HG03139 (cell line): ENCODE results near the gene CFLAR.
"Not testable (repeated sequence)": the region's sequence is repeated elsewhere in the genome, so short reads cannot be mapped to it uniquely, and the experiment has no call there.

Experiments used
- ATAC-seq: cut with Tn5 transposase; IDR thresholded peaks from one replicate; pipeline ENCODE4 v1.9.1; 2021; ENCODE audit not compliant: unreplicated experiment

The CFLAR gene

DNA sequence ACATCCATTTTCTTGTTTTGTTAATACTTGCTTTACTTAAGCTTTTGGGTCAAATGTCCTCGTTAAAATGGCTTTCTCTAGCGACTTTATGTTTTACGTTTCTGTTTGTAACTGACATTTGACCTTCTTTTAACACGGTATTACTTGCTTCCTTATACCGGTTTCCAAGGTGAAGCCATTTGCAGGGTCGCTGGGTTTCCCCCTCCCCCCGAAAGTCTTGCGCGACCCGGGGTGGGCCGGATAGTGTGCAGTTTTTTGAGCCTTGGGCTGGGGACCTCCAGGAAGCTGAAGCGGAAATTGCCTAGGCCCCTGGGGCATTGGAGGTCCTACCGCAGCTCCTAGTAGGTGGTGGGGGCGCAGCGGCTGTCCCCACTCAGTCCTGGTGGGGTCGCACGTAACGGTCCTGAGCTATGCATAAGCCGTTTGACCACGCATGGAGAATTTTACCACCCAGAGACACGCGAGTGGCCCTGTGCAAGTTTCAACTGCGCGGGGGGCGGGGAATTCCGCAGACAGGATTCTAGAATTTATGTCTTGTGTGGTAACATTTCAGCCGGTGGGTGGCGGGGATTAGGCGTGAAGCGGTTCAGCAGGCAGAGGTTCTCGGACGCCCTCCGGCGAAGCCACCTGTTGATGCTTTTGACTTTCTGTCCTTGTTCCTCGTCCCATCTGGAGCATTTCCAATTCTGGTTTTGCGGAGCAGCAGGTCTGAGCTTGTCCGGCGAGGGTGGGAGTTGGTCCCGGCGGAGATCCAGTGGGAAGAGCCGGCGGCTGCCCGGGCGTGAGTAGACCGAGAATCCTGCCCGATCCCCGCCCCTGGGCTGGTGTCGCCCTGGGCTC is 2.4 kb downstream of the CFLAR start:
- ATAC-seq, result peak; percentile 40

DNA sequence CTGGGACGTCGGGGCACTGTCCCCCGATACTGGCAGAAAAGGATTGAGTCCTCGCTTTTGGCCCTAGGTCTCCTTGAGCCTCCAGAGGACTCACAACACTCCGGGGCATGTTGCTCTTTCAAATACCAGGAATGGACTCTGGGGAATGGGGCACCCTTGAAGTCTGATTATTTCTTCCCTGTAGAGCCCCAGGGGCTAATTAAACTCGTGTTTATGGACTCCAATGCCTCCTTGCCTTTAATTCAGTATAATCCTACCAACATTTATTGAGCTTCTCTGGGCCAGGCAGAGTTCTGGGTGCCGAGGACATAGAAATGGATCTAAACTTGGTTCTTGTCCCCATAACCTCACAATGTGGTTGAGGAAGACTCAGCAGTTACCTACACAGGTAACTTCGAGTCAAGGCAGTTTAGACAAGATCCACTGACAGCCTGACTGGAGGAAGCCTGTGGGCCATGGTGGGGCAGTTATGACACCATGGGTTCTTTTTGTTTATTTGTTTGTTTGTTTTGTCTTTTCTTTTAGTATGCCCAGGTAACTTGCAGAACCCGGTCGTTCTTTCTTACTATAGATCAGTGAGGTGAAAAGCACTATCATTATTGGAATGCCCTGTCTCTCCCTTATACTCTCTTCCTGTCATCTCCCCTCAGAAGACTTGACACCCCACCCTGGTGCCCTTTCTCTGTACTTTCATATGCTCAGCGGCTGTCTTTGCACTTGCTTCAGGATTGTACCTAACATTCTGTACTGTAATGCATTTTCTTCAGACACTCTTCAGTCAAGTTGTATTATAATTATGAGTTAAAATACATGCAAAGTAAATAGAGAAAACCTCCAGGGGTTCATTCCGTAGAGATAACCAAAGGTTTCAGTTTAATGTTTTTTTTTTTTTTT is 3.2 kb downstream of the CFLAR start:
- no peak for ATAC-seq

GRCh38 chr2:201122276-201122675 is 6.3 kb downstream of the CFLAR start:
- no peak for ATAC-seq

DNA sequence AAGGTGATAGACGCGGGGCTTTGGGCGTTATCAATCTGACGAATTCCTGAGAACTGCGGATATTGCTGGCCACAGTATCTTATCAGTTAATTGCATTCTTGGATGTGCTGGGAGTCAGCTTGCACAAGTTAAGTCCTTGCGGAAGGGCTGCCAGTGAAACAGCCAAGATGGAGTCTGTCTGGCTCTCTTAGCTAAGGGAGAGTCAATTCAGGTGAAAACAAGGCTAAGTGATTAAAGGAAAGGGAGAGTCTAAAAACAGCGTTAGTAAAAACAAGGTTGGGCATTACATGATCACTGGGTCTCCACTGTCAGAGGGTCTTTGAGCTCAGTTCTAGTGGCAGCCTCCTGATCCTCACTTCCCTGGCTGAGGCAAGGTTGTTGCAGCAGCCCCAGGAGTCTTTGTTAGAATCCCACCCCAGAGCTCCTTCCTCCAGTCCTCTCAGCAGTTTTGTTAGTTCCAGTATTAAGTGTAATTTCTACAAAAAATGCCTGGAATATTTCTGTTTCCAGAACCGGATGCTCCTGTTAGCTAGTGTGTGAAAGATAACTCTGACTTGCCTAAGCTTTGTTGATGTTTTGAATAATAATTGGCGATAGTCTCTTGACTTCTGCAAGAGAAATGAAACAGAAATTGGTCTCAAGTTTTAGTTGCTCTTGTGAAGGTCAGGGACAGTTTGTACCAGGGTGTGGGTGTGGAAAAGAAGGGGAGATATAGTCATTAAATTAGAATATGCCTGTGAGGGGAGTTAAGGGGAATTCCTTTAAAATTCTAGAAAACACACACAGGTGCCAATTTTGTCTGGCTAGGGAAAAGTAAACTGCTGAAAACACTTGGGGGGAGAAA is 10.6 kb downstream of the CFLAR start:
- ATAC-seq, result peak; percentile 26

DNA sequence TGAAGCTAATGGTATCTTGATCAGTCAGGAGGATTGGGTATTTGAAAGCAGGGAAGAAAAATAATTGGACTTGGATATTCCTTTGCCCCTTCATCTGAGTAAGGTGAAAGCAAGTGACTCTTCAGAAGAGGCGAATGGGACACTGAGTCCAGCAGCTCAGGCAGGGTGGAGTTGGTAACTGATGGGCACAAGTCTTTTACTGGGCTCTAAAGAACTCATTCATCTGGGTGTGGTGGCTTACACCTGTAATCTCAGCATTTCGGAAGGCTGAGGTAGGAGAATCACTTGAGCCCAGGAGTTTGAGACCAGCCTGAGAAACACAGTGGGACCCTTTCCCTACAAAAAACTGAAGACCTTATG is 11.2 kb downstream of the CFLAR start:
- ATAC-seq, result no peak

- ATAC-seq, result no peak
These were observed 11.6 kb downstream of the CFLAR start for GRCh38 chr2:201127570-201127969.

- ATAC-seq, result no peak
These were observed 12.1 kb downstream of the CFLAR start for GRCh38 chr2:201128033-201128432.

- ATAC-seq, result no peak
These were observed 13.1 kb downstream of the CFLAR start for GRCh38 chr2:201128933-201129505.

DNA sequence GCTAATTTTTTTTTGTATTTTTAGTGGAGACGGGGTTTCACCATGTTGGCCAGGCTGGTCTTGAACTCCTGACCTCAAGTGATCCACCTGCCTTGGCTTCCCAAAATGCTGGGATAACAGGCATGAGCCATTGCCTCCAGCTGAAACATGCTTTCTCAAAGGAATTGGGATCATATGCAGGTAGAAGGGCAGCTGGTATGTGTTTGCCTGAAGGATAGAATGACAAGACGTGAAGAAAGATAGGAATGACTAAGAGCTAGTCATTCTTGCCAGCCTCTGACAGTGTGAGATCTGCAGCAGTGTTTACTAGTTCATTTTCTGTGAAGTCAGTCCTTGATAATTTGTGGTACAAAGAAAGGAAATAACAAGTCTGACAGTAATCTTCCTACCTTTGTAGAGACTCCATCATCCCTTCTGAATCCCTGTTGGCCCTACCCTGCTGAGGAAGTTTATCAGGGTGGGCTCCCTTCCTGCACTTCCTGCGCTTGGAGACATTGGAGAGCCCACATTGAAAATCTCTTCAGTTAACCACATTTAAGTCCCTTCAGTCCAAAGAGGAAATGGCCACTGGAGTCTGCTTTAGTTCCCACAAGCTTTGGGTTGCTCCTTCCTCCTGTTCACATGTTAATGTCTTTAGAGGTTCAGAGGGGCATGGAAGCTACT is 14.7 kb downstream of the CFLAR start:
- ATAC-seq, result no peak

GRCh38 chr2:201132518-201132917 is 16.6 kb downstream of the CFLAR start:
- no peak for ATAC-seq

DNA sequence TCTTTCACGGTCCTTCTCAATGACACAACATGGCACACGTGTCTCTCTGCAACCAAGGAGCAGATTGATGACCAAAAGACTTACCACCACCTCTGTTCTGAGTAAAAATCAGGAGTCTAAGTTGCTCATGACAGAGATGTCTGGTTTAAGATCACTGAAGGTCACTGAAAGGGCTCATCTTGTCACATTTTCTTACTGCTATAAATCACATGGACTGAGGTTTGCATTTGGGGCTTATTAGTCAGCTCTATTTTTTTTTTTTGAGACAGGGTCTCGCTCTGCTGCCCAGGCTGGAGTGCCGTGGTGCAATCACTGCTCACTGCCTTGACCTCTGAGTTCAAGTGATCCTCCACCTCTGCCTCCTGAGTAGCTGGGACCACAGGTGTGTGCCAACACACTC is 19.4 kb downstream of the CFLAR start:
- ATAC-seq, result no peak

DNA sequence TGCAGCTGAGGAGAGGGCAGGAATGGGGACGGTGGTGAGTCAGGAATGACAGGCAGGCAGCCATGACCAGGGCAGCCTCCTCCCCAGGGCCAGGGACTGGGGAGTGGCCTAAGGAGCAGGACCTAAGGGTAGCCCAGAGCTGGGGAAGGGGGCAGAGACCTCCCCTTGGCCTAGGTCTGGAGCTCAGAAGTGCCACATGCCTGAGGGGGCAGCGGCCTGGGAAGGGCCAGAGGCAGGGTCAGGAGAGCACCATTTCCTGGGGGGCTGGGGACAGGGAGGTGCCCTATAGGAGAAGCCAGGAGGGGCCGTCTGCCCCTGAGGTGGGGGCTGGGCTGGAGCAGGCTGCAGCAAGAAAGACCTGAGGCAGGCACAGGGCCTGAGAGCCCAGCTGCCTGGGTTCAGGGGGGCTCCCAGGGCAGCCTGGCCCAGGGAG is 20.9 kb downstream of the CFLAR start:
- ATAC-seq, result no peak

- no peak for ATAC-seq
These were observed 21.8 kb downstream of the CFLAR start for GRCh38 chr2:201137505-201138400.

DNA sequence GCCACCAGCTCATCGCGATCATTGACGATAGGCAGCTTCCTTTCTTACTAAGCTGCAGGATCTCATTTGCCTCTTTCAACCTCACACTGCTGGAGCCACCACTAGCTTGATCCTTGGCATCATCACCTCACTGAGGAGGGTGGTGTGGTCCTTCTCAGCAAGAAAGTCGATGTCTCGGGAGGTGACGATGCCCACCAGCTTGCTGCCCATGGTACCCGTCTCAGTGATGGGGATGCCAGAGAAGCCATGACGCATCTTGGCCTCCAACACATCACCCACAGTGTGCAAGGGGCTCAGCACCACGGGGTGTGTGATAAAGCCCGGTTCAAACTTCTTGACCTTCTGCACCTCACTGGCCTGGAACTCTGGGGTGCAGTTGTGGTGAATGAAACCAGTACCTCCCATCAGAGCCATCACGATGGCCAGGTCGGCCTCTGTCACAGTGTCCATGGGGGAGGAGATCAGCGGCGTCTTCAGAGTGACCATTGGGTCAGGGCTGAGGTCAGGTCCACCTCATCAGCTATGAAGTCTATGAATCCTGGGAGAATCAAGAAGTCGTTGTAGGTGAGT is 22.5 kb downstream of the CFLAR start:
- ATAC-seq, result no peak

DNA sequence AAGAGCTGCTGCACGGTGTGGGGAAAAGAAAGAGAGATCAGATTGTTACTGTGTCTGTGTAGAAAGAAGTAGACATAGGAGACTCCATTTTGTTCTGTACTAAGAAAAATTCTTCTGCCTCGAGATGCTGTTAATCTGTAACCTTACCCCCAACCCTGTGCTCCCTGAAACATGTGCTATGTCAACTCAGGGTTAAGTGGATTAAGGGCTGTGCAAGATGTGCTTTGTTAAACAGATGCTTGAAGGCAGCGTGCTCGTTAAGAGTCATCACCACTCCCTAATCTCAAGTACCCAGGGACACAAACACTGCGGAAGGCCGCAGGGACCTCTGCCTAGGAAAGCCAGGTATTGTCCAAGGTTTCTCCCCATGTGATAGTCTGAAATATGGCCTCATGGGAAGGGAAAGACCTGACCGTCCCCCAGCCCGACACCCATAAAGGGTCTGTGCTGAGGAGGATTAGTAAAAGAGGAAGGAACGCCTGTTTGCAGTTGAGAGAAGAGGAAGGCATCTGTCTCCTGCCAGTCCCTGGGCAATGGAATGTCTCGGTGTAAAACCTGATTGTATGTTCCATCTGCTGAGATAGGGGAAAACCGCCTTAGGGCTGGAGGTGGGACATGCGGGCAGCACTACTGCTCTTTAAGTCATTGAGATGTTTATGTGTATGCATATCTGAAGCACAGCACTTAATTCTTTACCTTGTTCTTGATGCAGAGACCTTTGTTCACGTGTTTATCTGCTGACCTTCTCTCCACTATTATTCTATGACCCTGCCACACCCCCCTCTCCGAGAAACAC is 23.2 kb downstream of the CFLAR start:
- ATAC-seq, result not testable (repeated sequence)

GRCh38 chr2:201139836-201140604 is 24.1 kb downstream of the CFLAR start:
- ATAC-seq, result no peak
